NCI-H2107 (cell line): Measurements from ENCODE around the gene DCDC2C.

Experiments used
- DNase-seq: peaks from one replicate; lab custom pipeline; 2025; lab: John Stamatoyannopoulos, UW

DCDC2C gene

GRCh38 chr2:3837086-3837485, 133.7 kb downstream of the DCDC2C start:
- no peak for DNase-seq

- no peak for DNase-seq
Observed at GRCh38 chr2:3838348-3838747, 135.0 kb downstream of the DCDC2C start.

DNA sequence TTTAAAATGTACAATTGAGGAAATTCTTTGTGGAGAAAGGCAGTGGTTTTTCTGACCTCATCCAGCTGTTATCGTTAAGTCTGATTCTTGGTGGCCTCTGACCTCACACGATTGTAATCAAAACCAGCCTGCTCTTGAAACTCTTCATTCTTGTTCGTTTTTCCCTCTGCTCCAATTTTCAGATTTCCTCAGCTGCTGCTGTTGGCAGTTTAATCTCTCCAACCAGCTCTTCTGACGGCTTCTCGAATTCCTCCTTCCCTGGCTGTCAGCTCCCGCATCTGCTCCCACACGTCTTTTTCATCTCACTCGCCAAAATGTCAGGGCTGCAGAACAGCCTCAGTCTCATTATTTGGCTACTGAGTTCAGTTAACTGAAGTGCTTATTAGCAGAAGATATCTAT, 136.1 kb downstream of the DCDC2C start:
- DNase-seq: peak; percentile 53

GRCh38 chr2:3840611-3841155, 137.3 kb downstream of the DCDC2C start:
- no peak for DNase-seq

DNA sequence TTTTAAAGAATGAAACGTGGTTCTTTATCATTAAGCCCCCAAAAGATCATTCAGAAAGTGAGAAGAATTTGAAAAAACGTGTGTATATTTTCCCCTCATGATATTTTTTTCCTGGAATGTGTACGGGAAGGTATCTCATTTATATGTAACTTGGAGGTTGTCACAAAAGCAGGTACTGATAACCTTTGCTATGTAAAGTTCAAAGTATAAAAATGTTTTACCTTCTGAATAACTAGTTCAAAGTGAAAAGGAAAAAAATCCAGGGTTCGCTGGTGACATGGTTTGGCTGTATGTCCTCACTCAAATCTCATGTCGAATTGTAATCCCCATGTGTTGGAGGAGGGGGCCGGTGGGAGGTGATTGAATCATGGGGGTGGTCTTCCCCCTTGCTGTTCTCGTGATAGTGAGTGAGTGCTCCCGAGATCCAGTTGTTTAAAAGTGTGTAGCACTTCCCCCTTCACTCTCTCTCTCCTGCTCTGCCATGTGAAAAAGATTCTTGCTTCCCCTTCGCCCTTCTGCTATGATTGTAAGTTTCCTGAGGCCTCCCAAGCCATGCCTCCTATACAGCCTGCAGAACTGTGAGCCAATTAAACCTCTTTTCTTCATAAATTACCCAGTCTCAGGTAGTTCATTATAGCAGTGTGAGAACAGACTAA, 144.2 kb downstream of the DCDC2C start:
- DNase-seq: no peak

DNA sequence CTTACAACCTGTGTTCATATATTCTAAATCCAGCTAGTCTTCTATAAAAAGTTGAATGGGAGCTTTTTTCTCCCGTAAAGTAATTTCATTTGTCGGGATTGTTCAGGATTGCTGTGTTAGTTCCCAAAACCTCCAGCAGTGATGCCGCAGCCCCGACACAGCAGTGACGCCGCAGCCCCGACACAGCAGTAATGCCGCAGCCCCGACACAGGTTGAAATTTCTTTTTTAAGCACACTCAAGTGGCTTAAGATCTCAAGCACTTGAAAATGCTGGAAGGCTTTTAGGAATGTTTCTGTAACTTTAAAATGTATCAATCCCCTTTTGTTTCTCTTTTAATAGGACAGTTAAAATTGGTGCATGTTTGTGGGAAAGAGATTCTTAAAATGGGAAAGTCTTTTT, 145.4 kb downstream of the DCDC2C start:
- no peak for DNase-seq

DNA sequence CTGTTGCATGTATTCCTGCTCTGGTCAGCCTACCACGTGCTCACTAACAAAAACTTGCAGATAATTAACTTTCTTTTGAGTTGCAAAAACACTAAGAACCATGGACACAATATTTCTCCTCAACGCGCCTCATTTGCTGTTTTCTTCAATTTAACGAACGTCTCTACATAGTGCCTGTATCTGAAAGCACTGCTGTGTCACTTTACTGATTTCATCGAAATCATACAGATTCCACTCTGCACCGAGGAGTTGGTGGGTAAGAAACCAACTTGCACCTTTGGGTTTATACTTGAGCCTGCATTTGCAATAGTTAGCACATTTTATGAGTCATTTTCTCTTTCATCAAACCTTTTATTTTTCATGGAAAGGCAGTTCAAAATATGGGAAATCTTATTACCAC, 145.8 kb downstream of the DCDC2C start:
- no peak for DNase-seq

DNA sequence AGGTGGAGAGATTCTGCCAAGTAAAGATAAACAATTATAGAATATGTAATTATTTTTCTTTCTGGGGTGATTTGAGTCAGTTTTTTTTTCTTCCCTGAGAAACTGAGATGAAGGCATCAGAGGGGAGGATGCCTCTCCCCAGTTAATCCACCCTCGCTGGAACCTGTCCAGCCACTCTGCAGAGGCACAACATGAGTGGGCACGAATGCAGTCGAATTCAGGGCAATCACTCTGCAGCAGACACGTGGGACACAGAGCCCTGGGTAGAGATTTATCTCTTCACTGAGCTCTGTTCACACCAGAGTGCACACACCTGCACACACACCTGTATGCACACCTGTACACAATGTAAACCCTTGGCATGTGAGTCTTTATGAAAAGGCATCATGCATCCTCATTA, 154.2 kb downstream of the DCDC2C start:
- DNase-seq: no peak

GRCh38 chr2:3864943-3865865, 161.8 kb downstream of the DCDC2C start:
- DNase-seq: peak; percentile 28

GRCh38 chr2:3867469-3867868, 164.1 kb downstream of the DCDC2C start:
- DNase-seq: peak; percentile 27

DNA sequence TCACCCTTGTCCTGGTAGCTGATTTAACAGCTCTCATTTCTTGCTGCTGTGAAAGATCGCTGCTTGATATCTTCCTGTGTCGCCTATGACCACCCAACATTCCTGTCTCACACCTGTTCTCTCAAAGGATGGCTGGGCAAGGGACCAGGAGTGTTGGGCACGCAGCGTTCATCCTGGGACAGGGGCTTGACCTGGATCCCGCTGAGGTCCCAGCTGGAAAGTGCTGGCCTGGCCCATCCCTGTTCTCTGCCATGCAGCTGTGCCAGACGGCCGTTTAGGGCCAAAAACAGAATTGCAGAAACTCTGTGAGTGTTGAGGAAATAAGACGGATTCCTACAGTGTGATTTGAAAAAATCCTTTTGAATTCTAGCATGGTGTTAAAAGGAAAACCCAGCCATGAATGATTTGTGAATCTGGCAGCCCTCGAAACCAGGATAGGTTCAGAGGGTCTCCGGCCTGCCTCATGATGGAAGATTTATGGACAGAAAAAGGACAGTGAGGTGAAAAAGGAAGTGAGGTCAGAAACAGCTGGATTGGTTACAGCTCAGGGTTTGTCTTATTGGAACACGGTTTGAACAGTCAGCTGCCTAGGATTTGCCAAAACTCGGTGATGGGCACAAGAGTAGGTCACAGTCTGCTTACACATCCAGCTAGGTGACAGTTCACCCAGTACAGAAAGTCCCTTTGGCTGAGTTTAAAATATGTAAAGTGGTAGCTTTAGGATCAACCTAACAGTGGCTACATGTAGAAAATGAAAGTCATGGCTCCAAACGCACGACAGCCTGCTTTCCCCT, 164.8 kb downstream of the DCDC2C start:
- DNase-seq: no peak

DNA sequence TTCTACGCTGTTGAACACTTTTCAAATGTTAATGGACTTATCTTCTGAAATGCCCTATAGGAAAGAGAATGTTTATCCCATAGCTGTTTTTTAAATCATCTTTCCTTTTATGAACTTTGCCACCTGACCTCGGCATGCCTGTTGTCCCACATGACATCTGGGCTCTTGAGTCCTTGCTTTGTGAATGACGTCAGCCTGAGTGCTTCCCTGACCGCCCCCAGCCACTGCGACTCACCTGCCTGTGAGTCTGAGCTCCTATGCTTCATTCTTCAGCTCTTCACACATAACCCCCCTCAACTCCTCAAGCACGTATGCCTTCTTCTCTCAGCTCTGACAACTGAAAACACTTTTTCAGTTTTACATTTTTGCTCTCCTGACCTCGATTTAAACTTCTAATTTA, 166.8 kb downstream of the DCDC2C start:
- no peak for DNase-seq

GRCh38 chr2:3871002-3871401, 167.6 kb downstream of the DCDC2C start:
- no peak for DNase-seq

GRCh38 chr2:3872451-3872850, 169.1 kb downstream of the DCDC2C start:
- no peak for DNase-seq

GRCh38 chr2:3873899-3874298, 170.5 kb downstream of the DCDC2C start:
- no peak for DNase-seq

GRCh38 chr2:3876221-3876620, 172.8 kb downstream of the DCDC2C start:
- no peak for DNase-seq

DNA sequence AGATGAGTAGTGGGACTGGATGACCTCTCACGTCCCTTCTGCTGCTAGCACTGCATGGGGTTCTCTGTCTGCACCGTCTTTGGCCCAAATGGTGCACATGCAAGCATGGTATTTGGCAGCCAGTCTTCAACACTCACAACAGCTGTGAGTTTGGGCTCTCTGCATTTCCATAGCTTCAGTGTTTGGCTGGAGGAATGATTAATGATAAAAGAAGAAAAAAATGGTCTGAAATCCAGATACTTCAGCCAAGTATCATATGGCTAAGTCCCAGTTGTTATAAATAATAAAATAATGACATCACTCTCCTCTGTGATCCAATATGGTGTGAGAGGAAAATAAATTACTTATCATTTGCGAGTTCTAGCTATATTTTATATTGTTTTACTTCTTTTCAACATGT, 173.3 kb downstream of the DCDC2C start:
- DNase-seq: no peak

- no peak for DNase-seq
Observed at GRCh38 chr2:3885629-3886628, 182.6 kb downstream of the DCDC2C start.

DNA sequence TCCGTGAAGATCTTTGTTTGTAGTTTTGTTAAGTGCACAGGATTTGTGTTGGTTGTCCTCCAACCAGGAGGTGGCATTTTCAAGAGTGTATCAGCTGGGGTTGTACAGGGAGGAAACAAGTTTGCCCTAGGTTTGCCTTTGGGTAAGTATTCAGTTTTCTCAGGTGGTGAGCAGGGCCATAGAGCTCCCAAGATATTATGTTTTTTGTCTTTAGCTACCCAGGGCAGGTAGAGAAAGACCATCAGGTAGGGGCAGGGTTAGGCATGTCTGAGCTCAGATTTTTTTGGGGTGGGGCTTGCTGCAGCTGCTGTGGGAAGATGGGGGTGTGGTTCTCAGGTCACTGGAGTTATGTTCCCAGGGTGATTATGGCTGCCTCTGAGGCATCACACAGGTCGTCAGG, 191.6 kb downstream of the DCDC2C start:
- no peak for DNase-seq
